Effector memory CD4-positive, alpha-beta T cell (primary cell): ENCODE results near the gene SVOPL.

Source experiments
- DNase-seq, 3 donors: peaks; one replicate each; pipeline ENCODE4 v3.0.0-alpha.2; 2020
- H3K27ac ChIP-seq: 2 replicates; pipeline ENCODE4 v1.7.0; 2013; ENCODE audit warnings: mild to moderate bottlenecking, low read length, moderate library complexity; ENCODE audit not compliant: insufficient read depth, poor library complexity, severe bottlenecking
- H3K27me3 ChIP-seq: replicated peaks from 2 replicates; pipeline ENCODE4 v1.7.0; 2013; ENCODE audit warnings: mild to moderate bottlenecking, low read length; ENCODE audit not compliant: insufficient read depth, control insufficient read depth, poor library complexity, severe bottlenecking
- H3K36me3 ChIP-seq: 2 replicates; pipeline ENCODE4 v1.7.0; 2013; ENCODE audit warnings: mild to moderate bottlenecking, low read length, moderate library complexity; ENCODE audit not compliant: control insufficient read depth, insufficient read depth
- H3K4me1 ChIP-seq: 2 replicates; pipeline ENCODE4 v1.7.0; 2013; ENCODE audit warnings: low read length, mild to moderate bottlenecking; ENCODE audit not compliant: control insufficient read depth, insufficient read depth, poor library complexity, severe bottlenecking
- H3K4me3 ChIP-seq: 2 replicates; pipeline ENCODE4 v1.7.0; 2013; ENCODE audit warnings: low read length, low read depth, mild to moderate bottlenecking; ENCODE audit not compliant: insufficient read depth, poor library complexity, severe bottlenecking
- H3K9me3 ChIP-seq: 2 replicates; pipeline ENCODE4 v1.7.0; 2013; ENCODE audit warnings: mild to moderate bottlenecking, low read length, moderate library complexity; ENCODE audit not compliant: control insufficient read depth

The SVOPL gene

DNA sequence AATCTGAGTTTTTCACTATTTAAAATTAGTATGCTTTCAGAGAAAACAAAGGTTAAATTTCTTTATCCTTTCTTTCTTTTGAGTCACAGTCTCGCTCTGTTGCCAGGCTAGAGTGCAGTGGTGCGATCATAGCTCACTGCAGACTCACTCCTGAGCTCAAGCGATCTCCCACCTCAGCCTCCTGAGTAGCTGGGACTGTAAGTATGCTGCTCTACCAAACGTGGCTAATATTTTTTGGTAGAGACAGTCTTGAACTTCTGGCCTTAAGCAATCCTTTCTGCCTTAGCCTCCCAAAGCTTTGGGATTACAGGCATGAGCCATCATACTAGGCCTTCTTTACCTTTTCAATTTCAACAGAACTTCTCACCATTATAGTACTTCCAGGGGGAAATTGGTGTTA lies 127.4 kb downstream of the SVOPL start:
- Histone ChIP-seq H3K4me1 (no peaks in the 10 kb centered on the region), H3K36me3 (peaks cover 33% of the 10 kb centered on the region), H3K27ac (no peak overlapping the region), H3K27me3 (no peaks in the 10 kb centered on the region), H3K4me3 (no peak overlapping the region), H3K9me3 (no peaks in the 10 kb centered on the region)
- DNase-seq = no peak

- peaks cover 34% of the 10 kb centered on the region for H3K36me3 ChIP-seq
- no peaks in the 10 kb centered on the region for H3K9me3 ChIP-seq
- H3K4me3 ChIP-seq = no peak overlapping the region
- no peaks in the 10 kb centered on the region for H3K4me1 ChIP-seq
- no peak for DNase-seq
- H3K27me3 ChIP-seq = no peaks in the 10 kb centered on the region
- no peak overlapping the region for H3K27ac ChIP-seq
These were observed 130.4 kb downstream of the SVOPL start for GRCh38 chr7:138570715-138571114.

DNA sequence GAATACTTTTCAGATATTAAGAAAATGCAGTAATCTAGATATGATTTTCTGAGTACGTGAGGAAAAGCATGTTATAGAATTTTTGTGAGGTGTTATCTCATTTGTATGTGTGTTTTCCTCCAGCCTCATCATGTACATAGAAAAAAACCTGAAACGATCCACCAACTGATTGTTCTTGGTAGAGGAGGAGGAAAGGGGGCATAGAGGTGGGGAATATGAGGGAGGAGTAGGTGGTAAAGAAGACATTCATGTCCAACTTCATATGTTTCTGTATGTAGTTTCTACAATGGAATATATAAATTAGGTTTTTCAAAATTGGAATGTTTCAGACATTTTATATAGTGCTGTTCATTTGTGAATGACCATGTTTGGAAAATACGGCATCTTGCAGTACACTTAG lies 131.7 kb downstream of the SVOPL start:
- Histone ChIP-seq H3K4me3 (no peak overlapping the region), H3K36me3 (peaks cover 44% of the 10 kb centered on the region), H3K27me3 (no peaks in the 10 kb centered on the region), H3K9me3 (peaks cover 7% of the 10 kb centered on the region), H3K4me1 (no peaks in the 10 kb centered on the region), H3K27ac (no peak overlapping the region)
- no peak for DNase-seq

DNA sequence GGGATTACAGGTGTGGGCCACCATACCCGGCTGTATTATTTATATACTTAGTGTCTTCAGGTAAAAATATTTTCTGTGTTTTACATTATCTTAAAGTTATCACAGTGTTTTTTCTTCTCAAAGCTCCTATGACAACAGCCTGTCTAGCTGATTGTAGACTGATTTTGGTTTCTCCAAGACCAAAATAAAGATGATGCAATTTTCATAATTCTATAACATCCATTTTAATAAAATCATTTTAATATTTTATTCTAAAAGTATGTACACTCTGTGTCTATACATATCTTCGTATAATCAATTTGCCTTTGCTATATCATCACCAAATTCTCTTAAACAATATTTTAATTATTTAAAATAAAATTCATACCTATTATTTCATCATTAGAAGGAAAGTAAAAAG lies 132.5 kb downstream of the SVOPL start:
- Histone ChIP-seq H3K27ac (no peak overlapping the region), H3K4me3 (no peak overlapping the region), H3K27me3 (no peaks in the 10 kb centered on the region), H3K4me1 (no peaks in the 10 kb centered on the region), H3K36me3 (peaks cover 52% of the 10 kb centered on the region), H3K9me3 (peaks cover 7% of the 10 kb centered on the region)
- DNase-seq = no peak

- no peaks in the 10 kb centered on the region for H3K27me3 ChIP-seq
- H3K4me3 ChIP-seq = no peak overlapping the region
- no peak for DNase-seq
- H3K36me3 ChIP-seq = peaks cover 71% of the 10 kb centered on the region
- H3K9me3 ChIP-seq = peaks cover 7% of the 10 kb centered on the region
- no peaks in the 10 kb centered on the region for H3K4me1 ChIP-seq
- H3K27ac ChIP-seq = no peak overlapping the region
These were observed 135.6 kb downstream of the SVOPL start for GRCh38 chr7:138565451-138566114.

DNA sequence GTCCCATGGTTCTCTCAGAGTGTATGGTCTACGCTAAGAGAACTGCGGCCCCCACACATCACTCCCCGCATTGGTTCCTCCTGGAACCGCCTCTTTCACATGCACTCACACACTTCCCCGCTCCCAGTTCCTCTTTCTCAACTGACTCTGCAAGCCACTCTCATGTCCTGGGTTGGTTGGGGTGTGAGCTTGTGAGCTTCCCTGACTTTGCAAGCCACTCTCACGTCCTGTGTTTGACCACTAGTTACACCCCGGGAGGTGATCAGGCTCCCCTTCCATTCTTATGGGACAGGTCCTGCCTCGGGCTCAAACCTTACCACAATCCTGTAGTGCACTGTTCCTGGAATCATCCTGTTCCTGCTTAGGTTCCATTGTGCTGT lies 136.1 kb downstream of the SVOPL start:
- DNase-seq = no peak
- Histone ChIP-seq H3K27me3 (no peaks in the 10 kb centered on the region), H3K27ac (no peak overlapping the region), H3K9me3 (peaks cover 7% of the 10 kb centered on the region), H3K4me1 (no peaks in the 10 kb centered on the region), H3K4me3 (no peak overlapping the region), H3K36me3 (peaks cover 74% of the 10 kb centered on the region)

DNA sequence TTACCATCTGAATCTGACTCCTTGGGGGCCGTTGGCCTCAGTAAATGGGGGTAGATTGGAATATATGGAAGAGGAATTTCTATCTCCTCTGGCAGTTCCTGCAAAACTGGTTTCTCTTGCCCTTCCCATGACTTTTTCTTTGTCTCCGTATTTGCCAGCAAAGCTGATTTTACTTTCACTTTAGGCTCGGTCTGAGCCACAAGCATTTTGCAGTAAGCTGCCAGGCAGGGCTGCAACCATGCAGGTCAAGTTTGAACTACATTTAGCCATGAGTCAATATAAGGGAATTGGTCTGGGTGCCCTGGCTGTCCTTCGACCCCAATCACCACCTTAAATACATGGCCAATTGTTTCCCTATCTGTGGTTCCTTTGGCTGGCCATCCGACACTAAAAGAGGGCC lies 136.8 kb downstream of the SVOPL start:
- DNase-seq = no peak
- no peaks in the 10 kb centered on the region for H3K27me3 ChIP-seq
- H3K9me3 ChIP-seq = peaks cover 7% of the 10 kb centered on the region
- H3K4me3 ChIP-seq = no peak overlapping the region
- no peaks in the 10 kb centered on the region for H3K4me1 ChIP-seq
- peaks cover 76% of the 10 kb centered on the region for H3K36me3 ChIP-seq
- no peak overlapping the region for H3K27ac ChIP-seq

- Histone ChIP-seq H3K4me3 (no peak overlapping the region), H3K27me3 (no peaks in the 10 kb centered on the region), H3K4me1 (no peaks in the 10 kb centered on the region), H3K27ac (no peak overlapping the region), H3K36me3 (peaks cover 76% of the 10 kb centered on the region), H3K9me3 (peaks cover 7% of the 10 kb centered on the region)
- DNase-seq = no peak
These were observed 137.4 kb downstream of the SVOPL start for GRCh38 chr7:138563808-138564207.

DNA sequence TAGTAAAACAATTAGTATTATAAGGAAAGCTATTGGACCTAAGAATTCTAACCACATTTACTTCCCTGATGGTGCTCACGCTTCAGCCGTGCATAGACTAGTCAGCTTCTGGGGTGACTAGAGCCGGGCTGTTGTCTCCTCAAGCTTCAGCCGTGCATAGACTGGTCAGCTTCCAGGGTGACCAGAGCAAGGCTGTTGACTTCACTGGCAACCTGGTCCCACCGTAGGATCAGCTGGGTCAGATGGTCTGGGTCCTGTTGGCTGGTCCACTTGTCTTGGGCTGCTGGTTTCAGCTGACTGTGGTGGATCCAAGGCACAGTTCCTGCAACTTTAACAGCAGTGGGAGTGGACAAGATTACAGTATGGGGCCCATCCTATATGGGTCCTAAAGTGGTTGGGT lies 141.7 kb downstream of the SVOPL start:
- H3K36me3 ChIP-seq = peaks cover 89% of the 10 kb centered on the region

DNA sequence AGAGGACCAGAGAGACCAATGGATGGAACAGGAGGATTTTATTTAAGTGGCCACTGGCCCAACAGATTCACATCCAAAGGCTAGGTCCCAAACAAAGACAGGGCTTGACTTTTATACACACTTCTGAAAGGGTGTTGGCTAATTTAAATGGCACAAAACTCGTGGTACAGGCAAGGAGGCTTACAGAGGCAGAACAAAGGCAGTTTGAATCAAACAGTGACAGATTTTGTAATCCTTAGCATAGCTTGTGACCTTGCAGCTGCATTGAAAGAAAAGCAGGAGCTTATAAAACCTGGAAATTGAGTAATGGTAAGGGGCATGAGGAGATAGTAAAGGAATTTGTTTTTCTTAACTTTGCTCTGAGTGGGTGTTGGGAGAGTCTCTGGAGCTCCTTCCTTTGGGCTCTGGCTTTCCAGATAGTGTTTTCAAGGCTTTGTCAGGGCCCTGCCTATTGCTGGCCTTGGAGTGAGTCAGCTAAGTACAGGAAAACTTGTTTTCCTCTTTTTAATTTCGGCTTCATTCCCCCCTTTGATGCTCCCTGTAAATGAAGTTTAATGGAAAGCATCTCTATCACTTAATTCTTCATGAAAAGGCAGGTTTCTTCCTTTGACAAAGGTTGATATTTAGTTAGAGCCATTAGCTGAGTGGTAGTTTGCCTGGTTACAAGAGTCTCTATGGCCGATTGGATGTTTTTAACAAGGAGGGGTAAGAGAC lies 144.2 kb downstream of the SVOPL start:
- Histone ChIP-seq H3K36me3 (peaks cover 89% of the 10 kb centered on the region), H3K9me3 (peaks cover 17% of the 10 kb centered on the region), H3K4me3 (no peak overlapping the region), H3K4me1 (no peaks in the 10 kb centered on the region), H3K27me3 (no peaks in the 10 kb centered on the region), H3K27ac (no peak overlapping the region)
- DNase-seq = no peak

More for the DNA sequence above, 141.7 kb downstream of the SVOPL start:
- DNase-seq = no peak
- H3K4me1 ChIP-seq = no peaks in the 10 kb centered on the region
- H3K9me3 ChIP-seq = peaks cover 17% of the 10 kb centered on the region
- no peak overlapping the region for H3K27ac ChIP-seq
- no peaks in the 10 kb centered on the region for H3K27me3 ChIP-seq
- no peak overlapping the region for H3K4me3 ChIP-seq
